Measurements from ENCODE around the gene HAUS2.
"Not testable (repeated sequence)": the region's sequence is repeated elsewhere in the genome, so short reads cannot be mapped to it uniquely, and the experiment has no call there.

HAUS2 gene

DNA sequence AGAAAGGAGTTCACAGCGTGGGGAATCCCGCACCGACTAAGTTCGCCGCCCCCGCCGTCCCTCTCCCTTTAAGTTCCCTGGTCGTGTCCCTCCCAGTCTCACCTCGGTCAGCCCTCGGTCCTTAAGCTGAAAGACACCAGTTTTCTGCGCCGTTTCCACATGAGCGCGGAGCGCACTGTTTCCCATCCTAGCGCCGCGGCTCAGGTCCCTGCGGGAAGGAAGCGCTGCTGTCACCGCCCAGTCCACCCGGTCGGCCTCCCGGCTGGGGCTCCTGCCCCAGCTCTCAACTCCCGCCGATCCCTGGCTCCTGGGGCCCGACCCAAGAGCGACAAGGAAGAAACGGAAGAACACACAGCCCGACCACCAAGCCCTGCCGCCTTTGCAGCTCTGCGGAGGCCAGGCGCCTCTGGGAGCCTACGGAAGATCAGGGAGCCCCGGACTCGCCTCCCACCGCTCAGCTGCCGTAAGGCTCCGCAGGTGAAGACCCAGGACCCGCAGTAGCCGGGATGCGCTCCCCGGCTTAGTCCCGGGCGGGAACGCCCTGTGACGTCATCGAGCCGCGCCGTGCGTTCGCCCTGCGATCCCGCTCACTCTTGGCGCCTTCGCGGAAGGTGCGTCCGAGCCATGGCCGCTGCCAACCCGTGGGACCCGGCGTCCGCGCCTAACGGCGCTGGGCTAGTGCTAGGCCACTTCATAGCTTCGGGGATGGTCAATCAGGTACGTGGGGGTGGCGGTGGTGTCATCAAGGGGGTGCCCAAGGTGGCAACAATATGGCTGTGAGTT, at the start of gene HAUS2, which contains the start of gene LRRC57:
TSS of gene HAUS2 (plus strand) at position 590 of the 783 bp plus-strand sequence. CDS start at position 625, 35 bp downstream.
TSS of gene LRRC57 (minus strand) at position 545 of the 783 bp plus-strand sequence. CDS start at position 186, 359 bp downstream.
- DNase-seq (ENCODE audit: low read depth in 2 of 2) = peak; percentile 75 to 78

- no peak for DNase-seq (ENCODE audit: low read depth in 2 of 2)
Observed at GRCh38 chr15:42499858-42500609, 48.6 kb upstream of the HAUS2 start.

DNA sequence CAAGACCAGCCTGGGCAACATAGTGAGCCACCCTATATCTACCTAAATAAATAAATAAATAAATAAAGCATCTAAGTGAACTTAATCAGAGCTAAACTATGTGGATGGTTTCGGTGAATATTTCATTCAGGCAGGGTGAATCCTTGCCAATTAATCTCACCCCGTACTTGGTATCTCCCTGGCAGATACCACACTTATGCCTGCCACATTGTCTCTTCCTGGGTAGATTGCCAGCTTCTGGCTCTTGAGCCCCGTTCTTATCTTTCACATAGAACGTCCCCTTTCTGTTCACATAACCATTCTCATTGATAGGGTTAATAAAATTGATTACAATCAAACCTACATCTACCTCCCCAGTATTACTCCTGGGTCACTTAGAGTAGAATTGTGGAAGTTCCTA, 46.2 kb upstream of the HAUS2 start:
- no peak for DNase-seq (ENCODE audit: low read depth in 2 of 2)

- DNase-seq (ENCODE audit: low read depth in 2 of 2) = no peak
Observed at GRCh38 chr15:42503825-42504224, 44.8 kb upstream of the HAUS2 start.

DNA sequence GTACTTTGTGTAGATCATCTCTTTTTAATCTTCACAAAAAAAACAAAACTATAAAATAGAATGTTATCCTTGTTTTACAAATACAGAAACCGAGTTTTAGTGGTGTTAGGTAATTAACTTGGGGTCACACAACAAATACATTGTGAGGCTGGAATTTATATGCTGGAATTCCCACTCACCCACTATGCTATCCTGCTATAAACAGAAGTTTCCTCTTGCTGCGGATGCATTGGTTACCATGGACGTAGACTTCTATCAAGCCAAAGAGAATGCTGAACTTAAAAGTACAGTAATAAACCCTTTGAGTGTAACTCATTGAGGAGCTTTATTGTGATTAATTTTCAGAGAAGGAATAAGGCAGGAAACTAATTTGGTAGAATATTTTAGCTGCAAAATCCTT, 44.0 kb upstream of the HAUS2 start:
- no peak for DNase-seq (ENCODE audit: low read depth in 2 of 2)

DNA sequence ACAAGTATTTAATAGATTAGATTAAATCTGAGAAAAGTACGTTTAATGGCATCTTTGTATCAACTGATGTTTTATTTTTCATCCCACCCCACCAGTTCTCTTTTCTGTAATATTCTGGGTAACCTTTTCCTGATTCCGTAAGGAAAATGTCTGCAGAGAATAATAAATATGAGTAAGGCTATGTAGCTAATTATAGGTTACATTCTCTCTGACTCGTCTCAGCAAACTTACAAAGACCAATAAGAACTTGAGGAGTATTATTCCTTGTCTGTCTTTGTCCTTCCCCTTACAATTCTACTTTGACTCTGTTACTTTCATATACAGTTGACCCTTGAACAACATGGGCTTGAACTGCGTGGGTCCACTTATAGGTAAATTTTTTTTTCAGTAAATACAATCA, 41.1 kb upstream of the HAUS2 start:
- DNase-seq (ENCODE audit: low read depth in 2 of 2) = no peak

GRCh38 chr15:42508263-42508690, 40.4 kb upstream of the HAUS2 start:
- DNase-seq (ENCODE audit: low read depth in 2 of 2) = no peak

DNA sequence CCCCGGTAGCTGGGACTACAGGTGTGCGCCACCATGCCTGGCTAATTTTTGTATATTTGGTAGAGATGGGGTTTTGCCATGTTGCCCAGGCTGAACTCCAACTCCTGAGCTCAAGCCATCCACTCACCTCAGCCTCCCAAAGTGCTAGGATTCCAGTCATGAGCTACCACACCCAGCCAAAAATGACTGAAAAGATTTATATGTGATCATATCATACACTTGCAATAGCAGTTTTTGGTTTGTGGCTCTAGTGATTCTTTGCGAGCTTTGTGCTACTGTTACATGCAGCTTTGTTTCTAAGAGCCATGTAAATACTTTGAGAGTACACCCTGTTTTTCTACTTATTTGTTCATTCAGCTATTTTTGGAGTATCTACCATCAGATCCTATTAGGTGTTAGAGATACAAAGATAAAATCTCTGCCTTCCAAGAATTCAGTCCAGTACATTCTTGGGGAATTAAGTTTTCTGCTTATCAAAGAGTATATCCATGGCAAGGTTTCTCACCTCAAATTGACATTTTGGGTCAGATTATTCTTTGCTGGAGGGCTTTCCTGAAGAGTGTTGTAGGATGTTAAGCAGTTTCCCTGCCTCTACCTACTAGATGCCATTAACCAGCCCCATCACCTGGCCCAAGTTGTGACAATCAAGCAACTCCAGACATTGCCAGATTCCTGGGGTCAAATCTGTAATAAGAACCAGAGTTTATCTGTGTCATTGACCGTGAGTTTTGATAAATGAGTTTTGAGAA, 38.2 kb upstream of the HAUS2 start:
- no peak for DNase-seq (ENCODE audit: low read depth in 2 of 2)

DNA sequence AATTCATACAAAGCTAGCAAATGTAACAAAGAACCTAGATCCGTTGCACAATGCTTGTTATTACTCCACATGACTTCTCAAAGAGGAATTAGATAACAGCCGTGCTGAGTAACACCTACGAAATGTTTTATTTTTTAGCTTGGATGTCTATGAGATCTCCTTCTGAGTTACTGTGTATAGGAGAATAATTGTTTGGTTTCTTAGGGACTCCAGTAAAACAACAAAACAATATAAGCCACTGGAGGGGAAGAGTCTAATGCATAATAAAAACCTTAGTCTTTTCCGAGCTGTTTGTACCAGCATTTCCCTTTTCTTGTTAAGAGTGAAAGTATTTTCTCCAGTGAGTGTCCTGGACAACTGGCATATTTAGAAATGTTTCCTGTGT, 37.6 kb upstream of the HAUS2 start:
- DNase-seq (ENCODE audit: low read depth in 2 of 2) = no peak

DNA sequence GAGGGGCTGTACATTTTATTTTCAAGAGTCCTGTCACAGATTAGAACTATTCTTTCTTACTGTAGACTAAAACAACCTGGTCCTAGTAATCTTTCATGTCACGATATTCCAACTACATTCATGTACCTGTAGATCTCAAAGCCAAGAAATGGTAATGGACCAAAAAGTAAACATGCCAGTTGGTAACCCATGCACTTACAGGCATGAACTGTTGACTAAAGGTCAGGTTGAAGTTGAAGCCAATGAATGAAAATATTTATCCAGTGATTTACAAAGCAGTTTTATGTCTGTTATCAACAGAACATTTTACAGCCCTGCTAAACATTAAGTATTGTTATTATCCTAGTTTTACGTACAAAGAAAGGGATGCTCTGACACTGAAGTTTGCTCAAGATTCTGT, 25.3 kb upstream of the HAUS2 start:
- DNase-seq (ENCODE audit: low read depth in 2 of 2) = no peak

DNA sequence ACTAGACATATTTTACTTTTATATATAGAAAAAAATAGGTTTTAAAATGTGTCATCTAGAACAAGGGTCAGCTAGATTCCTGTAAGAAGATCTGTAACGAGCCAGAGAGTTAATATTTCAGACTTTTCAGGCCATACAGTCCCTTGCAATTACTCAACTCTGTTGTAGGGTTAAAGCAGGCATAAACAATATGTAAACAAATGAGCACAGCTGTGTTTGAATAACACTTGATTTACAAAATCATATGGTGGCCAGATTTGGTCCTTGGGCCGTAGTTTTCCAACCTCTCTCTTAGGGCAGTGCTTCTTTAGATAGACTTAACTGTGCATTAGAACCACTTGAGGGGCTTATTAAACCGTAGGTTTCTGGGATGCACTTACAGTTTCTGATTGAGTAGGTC, 19.7 kb upstream of the HAUS2 start:
- no peak for DNase-seq (ENCODE audit: low read depth in 2 of 2)

GRCh38 chr15:42533246-42533645, 15.4 kb upstream of the HAUS2 start:
- no peak for DNase-seq (ENCODE audit: low read depth in 2 of 2)

DNA sequence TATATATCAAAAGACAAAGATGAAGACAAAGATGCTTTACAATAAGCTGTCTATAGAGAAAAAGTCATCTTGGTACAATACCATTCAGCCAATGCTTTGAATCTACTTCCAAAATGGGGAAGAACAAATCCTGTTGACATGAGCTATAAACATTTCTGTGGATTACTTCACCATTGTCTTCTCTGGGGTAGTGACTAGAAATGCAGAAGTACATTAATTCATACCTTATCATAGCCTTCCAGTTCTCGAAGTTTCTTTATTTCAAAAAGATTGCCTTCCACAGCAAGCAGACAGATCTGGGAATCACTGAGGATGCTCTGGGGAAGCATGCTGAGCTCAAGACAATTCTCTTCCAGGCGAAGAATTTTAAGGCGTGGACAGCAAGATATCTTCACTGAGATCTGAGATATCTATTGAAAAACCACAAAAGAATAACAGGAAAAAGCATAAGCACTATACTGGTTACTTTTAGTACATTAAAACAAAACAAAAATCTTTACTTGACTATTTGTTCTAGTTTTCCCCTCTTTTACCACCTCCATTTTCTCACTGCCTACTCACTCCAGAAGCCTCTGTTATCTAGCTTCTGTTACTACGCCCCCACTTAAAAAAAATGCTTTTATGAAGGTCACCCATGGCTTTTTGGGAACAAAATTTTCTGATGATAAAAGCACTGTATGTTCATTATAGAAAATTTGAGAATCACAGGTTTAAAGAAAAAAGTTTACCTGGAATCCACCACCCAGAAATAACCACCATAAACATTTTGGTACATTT, 3.6 kb upstream of the HAUS2 start:
- DNase-seq (ENCODE audit: low read depth in 2 of 2) = no peak

GRCh38 chr15:42547918-42548248, 755 bp upstream of the HAUS2 start:
- DNase-seq (ENCODE audit: low read depth in 2 of 2) = no peak

DNA sequence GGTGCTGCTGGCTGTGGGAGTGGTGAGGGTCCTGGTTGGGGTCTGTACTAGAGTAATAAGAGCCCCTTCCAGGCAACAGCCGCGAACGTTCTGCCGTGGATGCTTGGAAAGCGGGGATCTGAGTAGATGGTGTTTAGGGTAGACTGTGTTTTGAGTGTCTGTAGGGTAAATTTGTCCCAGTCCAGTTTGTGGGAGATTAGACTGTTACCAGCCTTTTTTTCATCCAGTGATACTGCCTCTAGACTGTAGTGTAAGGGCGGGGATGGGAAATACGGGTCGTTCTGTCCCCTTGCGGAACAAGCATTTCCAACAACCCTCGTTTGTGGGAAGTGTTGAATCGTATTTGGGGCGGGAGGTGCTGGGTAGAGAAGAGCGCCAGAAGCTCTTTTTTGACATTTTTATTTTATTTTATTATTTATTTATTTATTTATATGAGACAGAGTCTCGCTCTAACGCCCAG, 424 bp downstream of the HAUS2 start:
- DNase-seq (ENCODE audit: low read depth in 2 of 2) = no peak

GRCh38 chr15:42549741-42550392, 1.2 kb downstream of the HAUS2 start:
- DNase-seq (ENCODE audit: low read depth in 2 of 2) = no peak

- DNase-seq (ENCODE audit: low read depth in 2 of 2) = no peak
Observed at GRCh38 chr15:42553554-42553953, 4.9 kb downstream of the HAUS2 start.

- not testable (repeated sequence) for DNase-seq (ENCODE audit: low read depth in 2 of 2)
Observed at GRCh38 chr15:42556550-42557207, 8.0 kb downstream of the HAUS2 start.

DNA sequence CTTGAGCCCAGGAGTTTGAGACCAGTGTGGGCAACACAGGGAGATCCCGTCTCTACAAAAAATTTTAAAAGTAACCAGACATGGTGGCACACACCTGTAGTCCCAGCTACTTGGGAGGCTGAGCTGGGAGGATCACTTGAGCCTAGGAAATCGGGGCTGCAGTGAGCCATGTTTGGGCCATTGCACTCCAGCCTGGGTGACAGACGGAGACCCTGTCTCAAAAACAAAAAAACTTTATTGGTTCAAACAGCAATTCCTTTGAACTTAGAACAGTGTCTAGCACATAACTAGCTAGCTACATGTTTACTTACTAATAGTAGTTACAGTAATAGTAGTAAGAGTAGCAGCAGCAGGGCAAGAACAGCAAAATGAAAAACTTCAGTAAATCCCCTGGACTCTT, 10.1 kb downstream of the HAUS2 start:
- no peak for DNase-seq (ENCODE audit: low read depth in 2 of 2)

Data from activated CD8-positive, alpha-beta memory T cell treated with anti-CD3 and anti-CD28 coated beads for 4 hours (primary cell).